Measurements from ENCODE around the gene SPECC1. TPM values are rescaled to one million over a fixed set of nuclear protein-coding genes. Genes with fewer than 3 reads are reported as not detected.

Gene SPECC1
- total and polyA plus RNA-seq, 5 experiments from 2014 or later: 1.8 to 4.7 (median 2.5) TPM

- Mint-ChIP-seq H3K4me3 (no peak overlapping the region), H3K9me3 (peaks cover 0 to 2% (median 0%) of the 10 kb centered on the region in 9 donors), H3K27me3 (peaks cover 0 to 13% (median 6%) of the 10 kb centered on the region in 5 donors), H3K36me3 (no peaks in the 10 kb centered on the region), H3K4me1 (no peaks in the 10 kb centered on the region), H3K27ac (no peak overlapping the region)
- DNase-seq (no peak), ATAC-seq (no peak)
- POLR2A ChIA-PET: no interaction called here
Observed at GRCh38 chr17:20142268-20142667, 133.1 kb downstream of the SPECC1 start.

GRCh38 chr17:20143740-20144139 lies 134.6 kb downstream of the SPECC1 start:
- Mint-ChIP-seq H3K4me1 (no peaks in the 10 kb centered on the region), H3K27ac (no peak overlapping the region), H3K4me3 (no peak overlapping the region), H3K27me3 (peaks cover 0 to 11% (median 6%) of the 10 kb centered on the region in 5 donors), H3K9me3 (peaks cover 0 to 2% (median 0%) of the 10 kb centered on the region in 9 donors), H3K36me3 (no peaks in the 10 kb centered on the region)
- DNase-seq (no peak), ATAC-seq (no peak)
- POLR2A ChIA-PET: interaction anchor here (0.5 kb wide), 1 partner anchor 17 kb away, joined by 3 read pairs; no protein-coding TSS in a partner anchor

- POLR2A ChIA-PET: interaction anchor here (0.5 kb wide), 1 partner anchor 11 kb away, joined by 3 read pairs; no protein-coding TSS in a partner anchor
Observed at GRCh38 chr17:20145567-20145966, 136.4 kb downstream of the SPECC1 start.

GRCh38 chr17:20149251-20149650 lies 140.1 kb downstream of the SPECC1 start:
- Mint-ChIP-seq H3K4me1 (no peaks in the 10 kb centered on the region), H3K36me3 (no peaks in the 10 kb centered on the region), H3K4me3 (no peak overlapping the region), H3K27me3 (no peaks in the 10 kb centered on the region), H3K9me3 (peaks cover 0 to 2% (median 0%) of the 10 kb centered on the region in 9 donors), H3K27ac (no peak overlapping the region)
- DNase-seq (no peak), ATAC-seq (no peak)
- POLR2A ChIA-PET: no interaction called here

More at GRCh38 chr17:20145567-20145966, 136.4 kb downstream of the SPECC1 start:
- Mint-ChIP-seq H3K4me1 (no peaks in the 10 kb centered on the region), H3K27ac (peak overlapping the region in 1 of 10 donors; percentile 11), H3K36me3 (no peaks in the 10 kb centered on the region), H3K27me3 (peaks cover 0 to 11% (median 3%) of the 10 kb centered on the region in 5 donors), H3K9me3 (peaks cover 0 to 2% (median 0%) of the 10 kb centered on the region in 9 donors), H3K4me3 (no peak overlapping the region)
- ATAC-seq: no peak
- no peak for DNase-seq

- POLR2A ChIA-PET: no interaction called here
- H3K27me3 Mint-ChIP-seq: no peaks in the 10 kb centered on the region
- H3K4me1 Mint-ChIP-seq: peaks cover 0 to 4% (median 0%) of the 10 kb centered on the region in 4 donors
- H3K9me3 Mint-ChIP-seq: peaks cover 0 to 2% (median 0%) of the 10 kb centered on the region in 9 donors
- H3K4me3 Mint-ChIP-seq: no peak overlapping the region
- ATAC-seq: no peak
- H3K36me3 Mint-ChIP-seq: no peaks in the 10 kb centered on the region
- H3K27ac Mint-ChIP-seq: no peak overlapping the region
- no peak for DNase-seq
Observed at GRCh38 chr17:20151174-20151573, 142.0 kb downstream of the SPECC1 start.

GRCh38 chr17:20153231-20153630 lies 144.1 kb downstream of the SPECC1 start:
- DNase-seq: no peak
- POLR2A ChIA-PET: interaction anchor here (0.5 kb wide), 1 partner anchor 157 kb away, joined by 4 read pairs; no protein-coding TSS in a partner anchor
- H3K9me3 Mint-ChIP-seq: no peaks in the 10 kb centered on the region
- peaks cover 0 to 6% (median 3%) of the 10 kb centered on the region in 5 donors for H3K27me3 Mint-ChIP-seq
- no peaks in the 10 kb centered on the region for H3K36me3 Mint-ChIP-seq
- H3K4me1 Mint-ChIP-seq: peaks cover 4 to 7% (median 5%) of the 10 kb centered on the region in 4 donors
- no peak overlapping the region for H3K4me3 Mint-ChIP-seq
- H3K27ac Mint-ChIP-seq: no peak overlapping the region
- ATAC-seq: no peak

- no peaks in the 10 kb centered on the region for H3K36me3 Mint-ChIP-seq
- POLR2A ChIA-PET: no interaction called here
- no peak overlapping the region for H3K4me3 Mint-ChIP-seq
- peaks cover 0 to 11% (median 3%) of the 10 kb centered on the region in 5 donors for H3K27me3 Mint-ChIP-seq
- H3K9me3 Mint-ChIP-seq: no peaks in the 10 kb centered on the region
- H3K4me1 Mint-ChIP-seq: peaks cover 4 to 7% (median 5%) of the 10 kb centered on the region in 4 donors
- DNase-seq (no peak), ATAC-seq (no peak)
- no peak overlapping the region for H3K27ac Mint-ChIP-seq
Observed at GRCh38 chr17:20154286-20155000, 145.3 kb downstream of the SPECC1 start.

- no peaks in the 10 kb centered on the region for H3K36me3 Mint-ChIP-seq
- H3K27me3 Mint-ChIP-seq: peaks cover 0 to 11% (median 4%) of the 10 kb centered on the region in 5 donors
- DNase-seq (peak; percentile 87 to 96 (median 93)), ATAC-seq (peak; percentile 95 to 96)
- no peak overlapping the region for H3K4me3 Mint-ChIP-seq
- H3K4me1 Mint-ChIP-seq: peaks cover 4 to 7% (median 5%) of the 10 kb centered on the region in 4 donors
- POLR2A ChIA-PET: no interaction called here
- H3K27ac Mint-ChIP-seq: peak overlapping the region in 2 of 10 donors; percentile 5 to 76
- no peaks in the 10 kb centered on the region for H3K9me3 Mint-ChIP-seq
Observed at GRCh38 chr17:20155258-20156195, 146.4 kb downstream of the SPECC1 start.

- Mint-ChIP-seq H3K9me3 (no peaks in the 10 kb centered on the region), H3K27ac (peak overlapping the region in 6 of 10 donors; percentile 16 to 70 (median 62)), H3K27me3 (peaks cover 0 to 11% (median 4%) of the 10 kb centered on the region in 5 donors), H3K4me1 (peaks cover 4 to 7% (median 5%) of the 10 kb centered on the region in 4 donors), H3K4me3 (peak overlapping the region in 9 of 10 donors; percentile 79 to 91 (median 86)), H3K36me3 (no peaks in the 10 kb centered on the region)
- DNase-seq (peak in 4 of 10 donors; percentile 6 to 36 (median 18)), ATAC-seq (peak; percentile 22 to 35)
- POLR2A ChIA-PET: no interaction called here
Observed at GRCh38 chr17:20156196-20157000, 147.2 kb downstream of the SPECC1 start.

- peak overlapping the region in 2 of 10 donors; percentile 63 to 70 for H3K27ac Mint-ChIP-seq
- H3K36me3 Mint-ChIP-seq: no peaks in the 10 kb centered on the region
- no peaks in the 10 kb centered on the region for H3K9me3 Mint-ChIP-seq
Observed at GRCh38 chr17:20157001-20157310, 147.8 kb downstream of the SPECC1 start.

GRCh38 chr17:20158580-20158979 lies 149.4 kb downstream of the SPECC1 start:
- no peak overlapping the region for H3K4me3 Mint-ChIP-seq
- H3K27ac Mint-ChIP-seq: no peak overlapping the region
- H3K4me1 Mint-ChIP-seq: peaks cover 4 to 7% (median 5%) of the 10 kb centered on the region in 4 donors
- POLR2A ChIA-PET: no interaction called here
- no peaks in the 10 kb centered on the region for H3K9me3 Mint-ChIP-seq
- no peaks in the 10 kb centered on the region for H3K36me3 Mint-ChIP-seq
- H3K27me3 Mint-ChIP-seq: peaks cover 0 to 11% (median 4%) of the 10 kb centered on the region in 5 donors
- DNase-seq: no peak
- ATAC-seq: no peak

More at GRCh38 chr17:20157001-20157310, 147.8 kb downstream of the SPECC1 start:
- POLR2A ChIA-PET: no interaction called here
- ATAC-seq: no peak
- DNase-seq: no peak
- Mint-ChIP-seq H3K4me3 (peak overlapping the region in 9 of 10 donors; percentile 79 to 91 (median 86)), H3K4me1 (peaks cover 4 to 7% (median 5%) of the 10 kb centered on the region in 4 donors), H3K27me3 (peaks cover 0 to 11% (median 4%) of the 10 kb centered on the region in 5 donors)

Measured in naive thymus-derived CD8-positive, alpha-beta T cell (primary cell).